Measurements from ENCODE around the gene FRYL. TPM values are rescaled to one million over a fixed set of nuclear protein-coding genes. Genes with fewer than 3 reads are reported as not detected.

Gene FRYL
- total RNA-seq, 2 donors from 2014 or later, result 29.8 to 35.1 TPM

DNA sequence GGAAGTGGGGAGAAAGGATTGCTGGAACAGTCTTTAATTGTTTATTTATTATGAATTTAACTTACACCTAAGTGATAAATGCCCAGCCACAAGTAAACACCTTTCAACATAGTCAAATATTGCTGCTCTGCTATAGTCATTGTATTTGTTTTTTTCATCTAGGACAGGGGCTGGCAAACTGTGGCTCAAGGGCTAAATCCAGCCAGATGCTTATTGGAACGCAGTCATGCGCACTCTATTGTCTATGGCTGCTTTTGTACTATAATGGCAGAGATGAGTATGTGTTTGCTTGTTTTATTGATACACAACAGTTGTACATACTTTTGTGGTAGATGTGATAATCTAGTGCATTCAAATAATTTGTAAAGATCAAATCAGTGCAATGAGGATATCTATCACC, 194.7 kb downstream of the FRYL start:
- TF ChIP-seq, protein P1, sequence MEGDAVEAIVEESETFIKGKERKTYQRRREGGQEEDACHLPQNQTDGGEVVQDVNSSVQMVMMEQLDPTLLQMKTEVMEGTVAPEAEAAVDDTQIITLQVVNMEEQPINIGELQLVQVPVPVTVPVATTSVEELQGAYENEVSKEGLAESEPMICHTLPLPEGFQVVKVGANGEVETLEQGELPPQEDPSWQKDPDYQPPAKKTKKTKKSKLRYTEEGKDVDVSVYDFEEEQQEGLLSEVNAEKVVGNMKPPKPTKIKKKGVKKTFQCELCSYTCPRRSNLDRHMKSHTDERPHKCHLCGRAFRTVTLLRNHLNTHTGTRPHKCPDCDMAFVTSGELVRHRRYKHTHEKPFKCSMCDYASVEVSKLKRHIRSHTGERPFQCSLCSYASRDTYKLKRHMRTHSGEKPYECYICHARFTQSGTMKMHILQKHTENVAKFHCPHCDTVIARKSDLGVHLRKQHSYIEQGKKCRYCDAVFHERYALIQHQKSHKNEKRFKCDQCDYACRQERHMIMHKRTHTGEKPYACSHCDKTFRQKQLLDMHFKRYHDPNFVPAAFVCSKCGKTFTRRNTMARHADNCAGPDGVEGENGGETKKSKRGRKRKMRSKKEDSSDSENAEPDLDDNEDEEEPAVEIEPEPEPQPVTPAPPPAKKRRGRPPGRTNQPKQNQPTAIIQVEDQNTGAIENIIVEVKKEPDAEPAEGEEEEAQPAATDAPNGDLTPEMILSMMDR (IDR thresholded peaks at IDR 0.05), result no peak
- peaks cover 38% of the 10 kb centered on the region for H3K36me3 ChIP-seq
- no peaks in the 10 kb centered on the region for H3K27me3 ChIP-seq
- DNase-seq (ENCODE audit: low spot score), result no peak
- no peak overlapping the region for H3K27ac ChIP-seq
- H3K4me1 ChIP-seq, result no peaks in the 10 kb centered on the region
- H3K4me3 ChIP-seq, result no peak overlapping the region
- H3K9me3 ChIP-seq, result no peaks in the 10 kb centered on the region

DNA sequence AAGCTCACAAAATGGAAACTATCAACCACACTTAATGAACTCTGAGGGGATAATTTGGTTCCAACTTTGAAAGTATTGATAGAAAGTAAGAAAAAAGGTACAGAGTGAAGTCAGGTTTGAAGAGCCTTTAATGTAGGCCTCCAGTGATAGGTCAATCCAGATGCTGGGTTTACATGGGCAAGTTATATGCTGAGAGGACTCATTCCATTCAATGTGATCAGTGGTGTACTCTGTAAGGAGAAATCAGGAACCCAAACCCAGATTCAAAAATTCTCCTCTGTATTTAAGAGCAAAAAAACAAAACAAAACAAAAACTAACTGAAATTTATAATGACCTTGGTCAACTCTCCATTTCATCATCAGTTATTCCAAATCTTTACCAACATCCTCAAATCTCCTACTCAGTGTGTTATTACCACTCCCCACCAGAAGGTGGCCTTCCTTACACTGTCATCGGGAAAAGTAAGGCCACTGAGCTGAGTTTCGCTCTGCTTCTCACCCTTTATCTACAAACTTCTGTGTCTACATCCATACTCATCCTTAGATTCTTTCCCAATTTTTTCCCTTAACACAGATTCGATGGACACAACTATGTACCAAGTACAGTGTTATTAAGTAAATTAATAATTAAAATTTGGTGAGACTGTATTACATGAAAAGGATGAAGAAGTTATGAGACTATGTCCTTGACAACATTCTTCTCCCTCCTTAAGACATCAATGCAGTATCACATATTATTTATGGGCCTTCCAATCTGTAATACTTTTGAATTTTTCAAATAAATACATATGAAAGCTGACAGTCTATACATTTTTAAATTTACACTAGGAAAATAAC, 201.7 kb downstream of the FRYL start:
- H3K27me3 ChIP-seq, result no peaks in the 10 kb centered on the region
- no peak overlapping the region for H3K27ac ChIP-seq
- no peaks in the 10 kb centered on the region for H3K9me3 ChIP-seq
- no peaks in the 10 kb centered on the region for H3K4me1 ChIP-seq
- no peak overlapping the region for H3K4me3 ChIP-seq
- TF ChIP-seq, protein P1 (IDR thresholded peaks at IDR 0.05), result peak; percentile 65 to 88
- peak; percentile 64 for DNase-seq (ENCODE audit: low spot score)
- peaks cover 29% of the 10 kb centered on the region for H3K36me3 ChIP-seq

DNA sequence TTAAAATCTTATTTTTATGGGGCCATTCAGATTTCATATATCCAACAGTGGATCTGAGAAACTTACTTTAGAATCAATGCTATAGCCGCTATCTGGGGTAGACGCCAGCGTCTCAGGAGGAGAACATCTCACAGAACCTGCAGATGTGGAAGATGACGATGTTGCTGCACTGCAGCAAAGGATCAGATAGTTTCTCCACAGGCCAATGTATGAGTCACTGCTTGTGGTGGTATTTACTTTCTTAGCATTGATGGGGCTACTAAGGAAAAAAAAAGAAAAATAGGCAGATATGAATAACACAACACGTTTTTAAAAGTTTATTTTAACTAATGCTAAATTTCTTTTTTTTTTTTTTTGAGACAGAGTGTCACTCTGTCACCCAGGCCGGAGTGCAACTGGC, 204.1 kb downstream of the FRYL start:
- H3K4me3 ChIP-seq, result no peak overlapping the region
- peaks cover 31% of the 10 kb centered on the region for H3K36me3 ChIP-seq
- H3K9me3 ChIP-seq, result no peaks in the 10 kb centered on the region
- TF ChIP-seq, protein P1 (IDR thresholded peaks at IDR 0.05), result no peak
- no peak overlapping the region for H3K27ac ChIP-seq
- H3K27me3 ChIP-seq, result no peaks in the 10 kb centered on the region
- no peak for DNase-seq (ENCODE audit: low spot score)
- H3K4me1 ChIP-seq, result no peaks in the 10 kb centered on the region

DNA sequence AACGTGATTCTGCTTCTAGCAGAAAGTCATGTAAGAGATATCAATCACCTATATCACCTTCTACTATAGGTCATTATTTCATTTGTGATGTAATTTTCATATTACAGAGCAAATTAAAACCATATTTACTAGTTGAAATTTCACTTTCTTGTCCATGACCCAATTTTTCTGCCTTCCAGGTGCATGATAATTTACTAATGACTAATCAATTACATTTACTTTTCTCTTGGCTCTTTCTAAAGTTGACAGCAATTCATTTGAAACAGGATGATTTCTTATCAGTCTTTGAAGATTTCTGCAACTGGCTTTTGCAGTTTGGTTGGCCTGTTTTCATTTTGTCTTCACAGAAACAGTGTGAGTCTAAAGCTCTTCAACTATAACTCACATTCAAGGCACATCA, 208.6 kb downstream of the FRYL start:
- Histone ChIP-seq H3K36me3 (peaks cover 60% of the 10 kb centered on the region), H3K27me3 (no peaks in the 10 kb centered on the region), H3K9me3 (no peaks in the 10 kb centered on the region), H3K4me1 (no peaks in the 10 kb centered on the region), H3K27ac (no peak overlapping the region), H3K4me3 (no peak overlapping the region)
- TF ChIP-seq, protein P1 (IDR thresholded peaks at IDR 0.05), result no peak
- DNase-seq (ENCODE audit: low spot score), result no peak

- DNase-seq (ENCODE audit: low spot score), result no peak
- Histone ChIP-seq H3K4me1 (no peaks in the 10 kb centered on the region), H3K36me3 (peaks cover 56% of the 10 kb centered on the region), H3K9me3 (no peaks in the 10 kb centered on the region), H3K4me3 (no peak overlapping the region), H3K27ac (no peak overlapping the region), H3K27me3 (no peaks in the 10 kb centered on the region)
- TF ChIP-seq, protein P1 (IDR thresholded peaks at IDR 0.05), result no peak
Observed at GRCh38 chr4:48570646-48571220, 209.3 kb downstream of the FRYL start.
